ENCODE results near the gene C4BPB.

Gene C4BPB

GRCh38 chr1:207109004-207109403 is 20.3 kb downstream of the C4BPB start:
- H3K36me3 ChIP-seq (ENCODE audit: control insufficient read depth in 4 of 4, insufficient read depth in 4 of 4, low read length in 3 of 4) = no peaks in the 10 kb centered on the region
- ChIA-PET POLR2A (no interaction called here), CTCF (no interaction called here)
- no peak for DNase-seq
- H3K27me3 ChIP-seq (replicated peaks in 2 of 5; ENCODE audit: control insufficient read depth in 4 of 5, insufficient read depth in 5 of 5, low read length in 4 of 5) = peaks cover 0 to 2% (median 0%) of the 10 kb centered on the region in 5 experiments
- H3K9me3 ChIP-seq (ENCODE audit: control extremely low read depth in 1 of 5, control insufficient read depth in 4 of 5, insufficient read depth in 2 of 5, low read depth in 1 of 5, low read length in 4 of 5) = no peaks in the 10 kb centered on the region
- WGBS (ENCODE audit: insufficient coverage) = no CpG with 5 or more reads among the region's 3 CpGs
- no peaks in the 10 kb centered on the region for H3K4me1 ChIP-seq (ENCODE audit: control extremely low read depth in 1 of 4, control insufficient read depth in 4 of 4, insufficient read depth in 4 of 4, low read length in 3 of 4)
- H3K4me3 ChIP-seq (ENCODE audit: control insufficient read depth in 1 of 7, extremely low read depth in 1 of 7, insufficient read depth in 4 of 7, low read depth in 2 of 7, low read length in 6 of 7) = no peak overlapping the region
- H3K27ac ChIP-seq (ENCODE audit: insufficient read depth in 1 of 2, low read depth in 1 of 2, low read length in 2 of 2, poor library complexity in 1 of 2, severe bottlenecking in 2 of 2) = no peak overlapping the region

- DNase-seq = no peak
- Histone ChIP-seq H3K4me1 (ENCODE audit: control extremely low read depth in 1 of 4, control insufficient read depth in 4 of 4, insufficient read depth in 4 of 4, low read length in 3 of 4) (no peaks in the 10 kb centered on the region), H3K36me3 (ENCODE audit: control insufficient read depth in 4 of 4, insufficient read depth in 4 of 4, low read length in 3 of 4) (no peaks in the 10 kb centered on the region), H3K27me3 (replicated peaks in 2 of 5; ENCODE audit: control insufficient read depth in 4 of 5, insufficient read depth in 5 of 5, low read length in 4 of 5) (peaks cover 0 to under 1% (median 0%) of the 10 kb centered on the region in 5 experiments), H3K4me3 (ENCODE audit: control insufficient read depth in 1 of 7, extremely low read depth in 1 of 7, insufficient read depth in 4 of 7, low read depth in 2 of 7, low read length in 6 of 7) (no peak overlapping the region), H3K9me3 (ENCODE audit: control extremely low read depth in 1 of 5, control insufficient read depth in 4 of 5, insufficient read depth in 2 of 5, low read depth in 1 of 5, low read length in 4 of 5) (no peaks in the 10 kb centered on the region), H3K27ac (ENCODE audit: insufficient read depth in 1 of 2, low read depth in 1 of 2, low read length in 2 of 2, poor library complexity in 1 of 2, severe bottlenecking in 2 of 2) (no peak overlapping the region)
- WGBS (ENCODE audit: insufficient coverage) = 100% methylated on average over 1 of the region's 2 CpGs
- ChIA-PET POLR2A (no interaction called here), CTCF (no interaction called here)
Observed at GRCh38 chr1:207112616-207113296, 24.1 kb downstream of the C4BPB start.

GRCh38 chr1:207115269-207115668 is 26.6 kb downstream of the C4BPB start:
- DNase-seq = no peak
- POLR2A ChIA-PET = no interaction called here
- Histone ChIP-seq H3K4me1 (ENCODE audit: control extremely low read depth in 1 of 4, control insufficient read depth in 4 of 4, insufficient read depth in 4 of 4, low read length in 3 of 4) (no peaks in the 10 kb centered on the region), H3K27ac (ENCODE audit: insufficient read depth in 1 of 2, low read depth in 1 of 2, low read length in 2 of 2, poor library complexity in 1 of 2, severe bottlenecking in 2 of 2) (no peak overlapping the region), H3K9me3 (ENCODE audit: control extremely low read depth in 1 of 5, control insufficient read depth in 4 of 5, insufficient read depth in 2 of 5, low read depth in 1 of 5, low read length in 4 of 5) (no peaks in the 10 kb centered on the region), H3K4me3 (ENCODE audit: control insufficient read depth in 1 of 7, extremely low read depth in 1 of 7, insufficient read depth in 4 of 7, low read depth in 2 of 7, low read length in 6 of 7) (no peak overlapping the region), H3K36me3 (ENCODE audit: control insufficient read depth in 4 of 4, insufficient read depth in 4 of 4, low read length in 3 of 4) (no peaks in the 10 kb centered on the region), H3K27me3 (replicated peaks in 2 of 5; ENCODE audit: control insufficient read depth in 4 of 5, insufficient read depth in 5 of 5, low read length in 4 of 5) (no peaks in the 10 kb centered on the region)
- CTCF ChIA-PET = interaction anchor here (0.6 kb wide), 1 partner anchor 10 kb away, joined by 3 read pairs; no protein-coding TSS in a partner anchor
- WGBS (ENCODE audit: insufficient coverage) = no CpG with 5 or more reads among the region's 5 CpGs

GRCh38 chr1:207124389-207124788 is 35.7 kb downstream of the C4BPB start:
- POLR2A ChIA-PET = no interaction called here
- no peak for DNase-seq
- H3K36me3 ChIP-seq (ENCODE audit: control insufficient read depth in 4 of 4, insufficient read depth in 4 of 4, low read length in 3 of 4) = no peaks in the 10 kb centered on the region

GRCh38 chr1:207128336-207128921 is 39.8 kb downstream of the C4BPB start:
- DNase-seq = no peak
- H3K4me3 ChIP-seq (ENCODE audit: control insufficient read depth in 1 of 7, extremely low read depth in 1 of 7, insufficient read depth in 4 of 7, low read depth in 2 of 7, low read length in 6 of 7) = no peak overlapping the region
- ChIA-PET CTCF (no interaction called here), POLR2A (no interaction called here)
- no peaks in the 10 kb centered on the region for H3K27me3 ChIP-seq (replicated peaks in 2 of 5; ENCODE audit: control insufficient read depth in 4 of 5, insufficient read depth in 5 of 5, low read length in 4 of 5)
- no peaks in the 10 kb centered on the region for H3K4me1 ChIP-seq (ENCODE audit: control extremely low read depth in 1 of 4, control insufficient read depth in 4 of 4, insufficient read depth in 4 of 4, low read length in 3 of 4)
- H3K27ac ChIP-seq (ENCODE audit: insufficient read depth in 1 of 2, low read depth in 1 of 2, low read length in 2 of 2, poor library complexity in 1 of 2, severe bottlenecking in 2 of 2) = no peak overlapping the region
- H3K9me3 ChIP-seq (ENCODE audit: control extremely low read depth in 1 of 5, control insufficient read depth in 4 of 5, insufficient read depth in 2 of 5, low read depth in 1 of 5, low read length in 4 of 5) = peaks cover 7 to 49% (median 10%) of the 10 kb centered on the region in 5 experiments
- H3K36me3 ChIP-seq (ENCODE audit: control insufficient read depth in 4 of 4, insufficient read depth in 4 of 4, low read length in 3 of 4) = no peaks in the 10 kb centered on the region

More at GRCh38 chr1:207124389-207124788, 35.7 kb downstream of the C4BPB start:
- CTCF ChIA-PET = no interaction called here
- Histone ChIP-seq H3K27ac (ENCODE audit: insufficient read depth in 1 of 2, low read depth in 1 of 2, low read length in 2 of 2, poor library complexity in 1 of 2, severe bottlenecking in 2 of 2) (no peak overlapping the region), H3K4me3 (ENCODE audit: control insufficient read depth in 1 of 7, extremely low read depth in 1 of 7, insufficient read depth in 4 of 7, low read depth in 2 of 7, low read length in 6 of 7) (no peak overlapping the region), H3K9me3 (ENCODE audit: control extremely low read depth in 1 of 5, control insufficient read depth in 4 of 5, insufficient read depth in 2 of 5, low read depth in 1 of 5, low read length in 4 of 5) (peaks cover 4 to 34% (median 7%) of the 10 kb centered on the region in 5 experiments), H3K4me1 (ENCODE audit: control extremely low read depth in 1 of 4, control insufficient read depth in 4 of 4, insufficient read depth in 4 of 4, low read length in 3 of 4) (no peaks in the 10 kb centered on the region), H3K27me3 (replicated peaks in 2 of 5; ENCODE audit: control insufficient read depth in 4 of 5, insufficient read depth in 5 of 5, low read length in 4 of 5) (no peaks in the 10 kb centered on the region)
- WGBS (ENCODE audit: insufficient coverage) = 100% methylated on average over 3 of the region's 3 CpGs

- Histone ChIP-seq H3K9me3 (ENCODE audit: control extremely low read depth in 1 of 5, control insufficient read depth in 4 of 5, insufficient read depth in 2 of 5, low read depth in 1 of 5, low read length in 4 of 5) (peaks cover 7 to 47% (median 9%) of the 10 kb centered on the region in 5 experiments), H3K4me3 (ENCODE audit: control insufficient read depth in 1 of 7, extremely low read depth in 1 of 7, insufficient read depth in 4 of 7, low read depth in 2 of 7, low read length in 6 of 7) (no peak overlapping the region), H3K27me3 (replicated peaks in 2 of 5; ENCODE audit: control insufficient read depth in 4 of 5, insufficient read depth in 5 of 5, low read length in 4 of 5) (no peaks in the 10 kb centered on the region), H3K36me3 (ENCODE audit: control insufficient read depth in 4 of 4, insufficient read depth in 4 of 4, low read length in 3 of 4) (no peaks in the 10 kb centered on the region), H3K27ac (ENCODE audit: insufficient read depth in 1 of 2, low read depth in 1 of 2, low read length in 2 of 2, poor library complexity in 1 of 2, severe bottlenecking in 2 of 2) (no peak overlapping the region), H3K4me1 (ENCODE audit: control extremely low read depth in 1 of 4, control insufficient read depth in 4 of 4, insufficient read depth in 4 of 4, low read length in 3 of 4) (no peaks in the 10 kb centered on the region)
- ChIA-PET CTCF (no interaction called here), POLR2A (no interaction called here)
- DNase-seq = peak in 1 of 3 donors; percentile 10
Observed at GRCh38 chr1:207129053-207129452, 40.4 kb downstream of the C4BPB start.

GRCh38 chr1:207130252-207131036 is 41.8 kb downstream of the C4BPB start:
- no peaks in the 10 kb centered on the region for H3K36me3 ChIP-seq (ENCODE audit: control insufficient read depth in 4 of 4, insufficient read depth in 4 of 4, low read length in 3 of 4)
- H3K4me3 ChIP-seq (ENCODE audit: control insufficient read depth in 1 of 7, extremely low read depth in 1 of 7, insufficient read depth in 4 of 7, low read depth in 2 of 7, low read length in 6 of 7) = no peak overlapping the region
- H3K9me3 ChIP-seq (ENCODE audit: control extremely low read depth in 1 of 5, control insufficient read depth in 4 of 5, insufficient read depth in 2 of 5, low read depth in 1 of 5, low read length in 4 of 5) = peaks cover 7 to 41% (median 9%) of the 10 kb centered on the region in 5 experiments
- H3K27me3 ChIP-seq (replicated peaks in 2 of 5; ENCODE audit: control insufficient read depth in 4 of 5, insufficient read depth in 5 of 5, low read length in 4 of 5) = no peaks in the 10 kb centered on the region
- ChIA-PET POLR2A (no interaction called here), CTCF (no interaction called here)
- H3K4me1 ChIP-seq (ENCODE audit: control extremely low read depth in 1 of 4, control insufficient read depth in 4 of 4, insufficient read depth in 4 of 4, low read length in 3 of 4) = peaks cover 0 to 8% (median 0%) of the 10 kb centered on the region in 4 experiments
- WGBS (ENCODE audit: insufficient coverage) = no CpG with 5 or more reads among the region's 1 CpG
- H3K27ac ChIP-seq (ENCODE audit: insufficient read depth in 1 of 2, low read depth in 1 of 2, low read length in 2 of 2, poor library complexity in 1 of 2, severe bottlenecking in 2 of 2) = no peak overlapping the region
- no peak for DNase-seq

Measured in common myeloid progenitor, CD34-positive (primary cell).